Parietal lobe (tissue), 2 donors: ENCODE results near the gene SORCS2. TPM values are rescaled to one million over a fixed set of nuclear protein-coding genes. Genes with fewer than 3 reads are reported as not detected.

Experiments used
- small RNA-seq: library from RNA; depleted of rRNA; stranded (forward); fragments of <200 nt; gene quantifications from one replicate; pipeline ENCODE3, GENCODE V24; 2014; ENCODE audit warnings: low replicate concordance
- total RNA-seq: library from RNA; depleted of rRNA; stranded (reverse); fragments of >200 nt; gene quantifications from one replicate; pipeline ENCODE4 v1.2.3, GENCODE V29; 2014

Gene SORCS2
- total RNA-seq, result 8.1 TPM

DNA sequence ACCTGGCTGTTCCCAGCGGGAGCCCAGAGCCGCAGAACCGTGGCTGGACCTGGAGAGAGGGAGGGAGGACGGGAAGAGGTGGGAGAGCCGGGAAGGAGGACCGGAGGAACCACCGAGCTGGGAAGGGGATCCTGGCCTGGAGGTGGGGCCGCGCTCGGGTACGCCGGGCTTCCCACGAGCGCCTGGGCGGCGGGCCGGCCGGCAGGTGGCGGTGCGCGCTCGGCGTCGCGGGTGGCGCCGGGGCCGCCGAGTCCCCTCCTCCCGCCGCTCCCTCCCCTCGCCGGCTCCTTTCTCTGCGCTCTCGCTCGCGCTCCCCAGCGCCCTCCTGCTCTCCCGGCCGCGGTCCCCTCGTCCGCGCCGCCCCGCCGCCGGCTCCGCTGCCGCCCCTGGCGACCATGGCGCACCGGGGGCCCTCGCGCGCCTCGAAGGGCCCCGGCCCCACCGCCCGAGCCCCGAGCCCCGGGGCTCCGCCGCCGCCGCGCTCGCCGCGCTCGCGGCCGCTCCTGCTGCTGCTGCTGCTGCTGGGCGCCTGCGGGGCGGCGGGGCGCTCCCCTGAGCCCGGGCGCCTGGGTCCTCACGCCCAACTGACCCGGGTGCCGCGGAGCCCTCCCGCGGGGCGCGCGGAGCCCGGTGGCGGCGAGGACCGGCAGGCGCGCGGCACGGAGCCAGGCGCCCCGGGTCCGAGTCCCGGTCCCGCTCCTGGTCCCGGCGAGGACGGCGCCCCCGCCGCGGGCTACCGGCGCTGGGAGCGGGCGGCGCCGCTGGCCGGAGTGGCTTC lies at the start of gene SORCS2:
Gene SORCS2, plus strand, starts transcription at position 287 of the 778 bp plus-strand sequence.

DNA sequence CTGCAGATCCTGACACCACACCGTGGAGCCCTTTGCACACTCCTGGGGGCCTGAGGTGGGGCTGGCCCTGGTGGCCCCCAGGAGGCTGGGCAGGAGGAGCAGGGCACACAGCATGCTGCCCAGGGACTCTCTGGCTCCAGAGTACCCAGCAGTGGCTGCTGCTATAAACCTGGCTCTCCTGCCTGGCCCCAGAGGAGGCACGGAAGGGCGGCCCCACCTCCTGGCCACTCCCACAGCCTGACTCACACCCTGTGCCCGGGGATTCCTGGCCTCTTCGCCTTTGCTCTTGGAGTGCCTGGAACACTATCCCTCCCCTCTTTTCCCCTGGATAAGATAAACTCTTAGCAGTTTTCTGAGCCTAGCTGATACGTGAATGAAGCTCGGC lies 242.4 kb downstream of the SORCS2 start, which contains the start of gene PSAPL1:
Gene PSAPL1, minus strand, starts transcription at position 165 of the 385 bp plus-strand sequence. Its CDS starts 51 bp downstream, at position 114.

Small RNA genes lying within 50 kb of the gene (small RNA-seq; reads per million reads assigned to genes)
- gene MIR4274, result not detected
- gene MIR4798, result not detected

Other genes with a start within 250 kb of the SORCS2 start
- gene TADA2B, start 149.2 kb upstream of the SORCS2 start, total RNA-seq, result 21.3 TPM
- 13.1 TPM for gene GRPEL1, start 124.5 kb upstream of the SORCS2 start, total RNA-seq
- not detected for gene PSAPL1, start 242.4 kb downstream of the SORCS2 start, total RNA-seq